Measurements from ENCODE around the gene KRTAP10-11. TPM values are rescaled to one million over a fixed set of nuclear protein-coding genes. Genes with fewer than 3 reads are reported as not detected.

Gene KRTAP10-11
- total and polyA plus RNA-seq, 11 donors = not detected

DNA sequence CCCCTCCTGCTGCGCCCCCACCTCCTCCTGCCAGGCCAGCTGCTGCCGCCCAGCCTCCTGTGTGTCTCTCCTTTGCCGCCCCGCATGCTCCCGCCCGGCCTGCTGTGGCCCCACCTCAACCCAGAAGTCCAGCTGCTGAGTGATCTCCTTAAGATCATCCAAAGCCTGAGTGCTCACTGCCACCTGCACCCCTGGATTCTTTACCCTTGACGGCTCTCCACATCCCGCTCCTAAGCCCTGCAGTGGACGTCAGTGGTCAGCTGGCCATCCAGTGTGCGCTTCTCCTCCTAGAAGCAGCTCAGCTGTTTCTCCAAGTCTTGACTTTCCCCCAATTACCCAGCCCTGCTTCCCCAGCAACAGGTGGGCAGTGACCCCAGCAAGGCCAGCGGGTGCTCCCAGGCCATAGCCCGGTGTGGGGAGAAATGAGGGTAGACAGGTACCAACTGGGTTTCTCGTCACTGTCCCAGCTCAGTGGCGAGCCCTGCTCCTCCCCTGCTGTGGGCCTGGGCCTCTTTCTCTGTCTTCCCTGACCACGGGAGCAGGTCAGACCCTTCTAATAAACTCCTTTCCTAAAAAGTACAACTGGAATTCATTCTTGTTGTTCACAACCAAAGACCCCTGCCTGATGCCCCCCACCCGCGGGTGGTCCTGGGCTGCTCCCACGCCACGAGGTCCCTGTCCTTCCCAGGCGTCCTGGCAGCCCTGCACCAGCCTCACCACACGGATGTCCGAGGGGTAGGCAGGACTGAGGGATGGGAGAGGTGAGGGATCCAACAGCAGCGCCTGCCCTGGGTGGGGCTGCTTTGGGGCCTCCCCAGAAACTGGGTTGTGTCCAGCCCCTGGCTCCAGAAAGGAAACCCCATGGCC is 44.4 kb upstream of the KRTAP10-11 start:
- H3K9me3 ChIP-seq = peaks cover 0 to 10% (median 0%) of the 10 kb centered on the region in 12 donors
- no peaks in the 10 kb centered on the region for H3K36me3 ChIP-seq
- no peak for TF ChIP-seq POLR2A (IDR thresholded peaks at IDR 0.05)
- TF ChIP-seq, protein P1, sequence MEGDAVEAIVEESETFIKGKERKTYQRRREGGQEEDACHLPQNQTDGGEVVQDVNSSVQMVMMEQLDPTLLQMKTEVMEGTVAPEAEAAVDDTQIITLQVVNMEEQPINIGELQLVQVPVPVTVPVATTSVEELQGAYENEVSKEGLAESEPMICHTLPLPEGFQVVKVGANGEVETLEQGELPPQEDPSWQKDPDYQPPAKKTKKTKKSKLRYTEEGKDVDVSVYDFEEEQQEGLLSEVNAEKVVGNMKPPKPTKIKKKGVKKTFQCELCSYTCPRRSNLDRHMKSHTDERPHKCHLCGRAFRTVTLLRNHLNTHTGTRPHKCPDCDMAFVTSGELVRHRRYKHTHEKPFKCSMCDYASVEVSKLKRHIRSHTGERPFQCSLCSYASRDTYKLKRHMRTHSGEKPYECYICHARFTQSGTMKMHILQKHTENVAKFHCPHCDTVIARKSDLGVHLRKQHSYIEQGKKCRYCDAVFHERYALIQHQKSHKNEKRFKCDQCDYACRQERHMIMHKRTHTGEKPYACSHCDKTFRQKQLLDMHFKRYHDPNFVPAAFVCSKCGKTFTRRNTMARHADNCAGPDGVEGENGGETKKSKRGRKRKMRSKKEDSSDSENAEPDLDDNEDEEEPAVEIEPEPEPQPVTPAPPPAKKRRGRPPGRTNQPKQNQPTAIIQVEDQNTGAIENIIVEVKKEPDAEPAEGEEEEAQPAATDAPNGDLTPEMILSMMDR (IDR thresholded peaks at IDR 0.05) = no peak
- H3K27ac ChIP-seq = no peak overlapping the region
- DNase-seq (no peak), ATAC-seq (no peak)
- intact Hi-C loops (cut with DNase I) = no loop called here
- 77 to 85% (median 80%) methylated on average over 19 to 23 of the region's 23 CpGs for WGBS, 4 donors
- H3K4me3 ChIP-seq = no peak overlapping the region
- H3K4me1 ChIP-seq = no peaks in the 10 kb centered on the region
- H3K27me3 ChIP-seq = peaks cover 0 to 24% (median 0%) of the 10 kb centered on the region in 9 donors

DNA sequence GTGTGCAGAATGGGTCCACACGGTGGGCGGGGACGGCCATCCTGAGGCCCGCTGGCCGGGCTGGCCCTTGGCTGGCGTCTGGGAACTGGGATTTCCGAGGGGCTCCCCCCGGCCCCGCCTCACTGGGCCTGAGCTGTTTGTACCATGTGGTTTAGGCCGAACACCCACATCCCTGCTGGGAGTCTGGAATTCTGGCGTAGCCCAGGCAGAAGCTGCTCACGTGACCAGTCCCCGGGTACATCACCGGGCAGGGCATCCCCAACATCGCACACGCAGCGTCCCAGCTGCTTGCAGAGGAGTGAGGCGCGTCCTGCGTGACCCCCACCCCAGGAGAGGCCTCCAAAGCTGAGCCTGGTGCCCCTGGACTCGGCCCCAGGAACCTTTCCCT is 43.8 kb upstream of the KRTAP10-11 start:
- H3K27ac ChIP-seq = no peak overlapping the region
- H3K36me3 ChIP-seq = no peaks in the 10 kb centered on the region
- ATAC-seq = no peak
- intact Hi-C loops (cut with DNase I) = no loop called here
- no peak for TF ChIP-seq POLR2A (IDR thresholded peaks at IDR 0.05)
- TF ChIP-seq, protein P1 (IDR thresholded peaks at IDR 0.05) = no peak
- H3K9me3 ChIP-seq = peaks cover 0 to 10% (median 0%) of the 10 kb centered on the region in 12 donors
- DNase-seq = no peak
- peaks cover 0 to 22% (median 0%) of the 10 kb centered on the region in 9 donors for H3K27me3 ChIP-seq
- H3K4me1 ChIP-seq = no peaks in the 10 kb centered on the region
- H3K4me3 ChIP-seq = no peak overlapping the region
- 78 to 86% (median 81%) methylated on average over 13 to 21 of the region's 21 CpGs for WGBS, 4 donors

DNA sequence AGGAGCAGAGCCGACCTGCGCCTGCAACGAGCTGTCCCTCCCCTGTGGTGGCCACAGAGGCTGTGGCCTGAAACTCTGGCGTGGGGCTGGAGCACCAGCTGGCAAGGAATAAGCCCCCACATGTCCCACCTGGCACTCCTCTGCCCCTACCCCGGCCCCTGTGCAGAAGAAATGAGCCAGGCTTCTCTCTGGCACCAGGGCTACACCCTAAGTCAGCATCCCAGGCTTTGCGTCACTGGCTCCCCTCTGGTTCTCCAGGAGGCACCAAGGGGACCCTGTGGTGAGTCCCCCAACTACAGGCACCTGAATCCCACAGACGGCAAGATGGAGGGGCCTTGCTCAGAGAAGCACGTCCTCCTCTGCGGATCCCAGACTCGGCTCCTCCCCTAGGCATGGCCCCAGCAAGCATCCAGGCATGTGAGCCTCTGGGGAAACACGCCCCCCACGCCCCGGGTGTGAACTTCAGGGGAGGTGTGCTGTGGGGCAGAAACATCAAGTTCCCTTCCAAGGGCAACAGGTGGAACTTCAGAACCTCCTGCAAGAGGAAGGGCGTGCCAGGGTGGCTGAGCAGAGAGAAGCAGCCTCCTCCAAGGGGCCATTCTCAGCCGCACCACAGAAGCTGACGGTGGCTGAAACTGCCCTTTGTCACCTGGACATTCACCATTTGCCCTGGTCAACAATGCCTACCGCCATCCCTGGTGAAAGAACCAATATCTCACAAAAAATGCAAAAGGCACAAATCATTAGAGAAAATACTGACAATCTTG is 42.9 kb upstream of the KRTAP10-11 start:
- no peak for TF ChIP-seq POLR2A (IDR thresholded peaks at IDR 0.05)
- TF ChIP-seq, protein P1 (IDR thresholded peaks at IDR 0.05) = no peak
- Histone ChIP-seq H3K27ac (no peak overlapping the region), H3K27me3 (peaks cover 0 to 22% (median 0%) of the 10 kb centered on the region in 9 donors), H3K4me3 (no peak overlapping the region), H3K9me3 (peaks cover 0 to 14% (median 0%) of the 10 kb centered on the region in 12 donors), H3K36me3 (no peaks in the 10 kb centered on the region), H3K4me1 (no peaks in the 10 kb centered on the region)
- intact Hi-C loops (cut with DNase I) = no loop called here
- ATAC-seq = no peak
- no peak for DNase-seq
- WGBS, 4 donors = 45 to 58% (median 54%) methylated on average over 12 to 17 of the region's 17 CpGs

DNA sequence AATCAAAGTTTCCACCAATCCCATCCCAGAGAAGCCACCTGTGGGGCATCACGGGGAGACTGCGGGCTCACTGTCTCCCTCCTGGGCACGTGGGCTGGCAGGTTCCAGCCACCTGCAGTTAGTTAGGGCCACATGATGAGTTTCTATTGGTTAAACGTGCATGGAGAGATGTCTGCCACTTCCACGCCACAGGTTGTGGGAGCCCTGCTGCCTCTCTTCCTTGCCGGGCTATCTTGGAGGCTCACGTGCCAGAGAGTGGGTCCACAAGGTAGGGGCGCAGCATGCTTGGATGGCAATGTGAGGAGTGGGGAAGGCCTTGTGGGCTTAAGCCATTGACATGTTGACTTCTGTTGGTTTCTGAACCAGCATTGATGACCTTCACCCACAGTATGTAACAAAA is 42.3 kb upstream of the KRTAP10-11 start:
- TF ChIP-seq POLR2A (IDR thresholded peaks at IDR 0.05) = no peak
- TF ChIP-seq, protein P1 (IDR thresholded peaks at IDR 0.05) = no peak
- WGBS, 4 donors = 81 to 88% (median 83%) methylated on average over 8 of the region's 8 CpGs
- intact Hi-C loops (cut with DNase I) = no loop called here
- Histone ChIP-seq H3K4me3 (no peak overlapping the region), H3K9me3 (peaks cover 0 to 10% (median 0%) of the 10 kb centered on the region in 12 donors), H3K4me1 (no peaks in the 10 kb centered on the region), H3K36me3 (no peaks in the 10 kb centered on the region), H3K27ac (no peak overlapping the region), H3K27me3 (peaks cover 0 to 19% (median 0%) of the 10 kb centered on the region in 9 donors)
- no peak for ATAC-seq
- DNase-seq = no peak
